GM12878 (cell line): Measurements from ENCODE around the gene TMSB4X. TPM values are rescaled to one million over a fixed set of nuclear protein-coding genes. Genes with fewer than 3 reads are reported as not detected.
A peak's percentile ranks its signal among the peaks of the same experiment; 100 is the strongest.

Experiments used
- ATAC-seq: fragments of 200-7000 bp; cut with Tn5 transposase; 3 replicates; pipeline ENCODE4 v1.9.1; 2020; ENCODE audit warnings: mild to moderate bottlenecking, moderate library complexity
- BruUV-seq: library from RNA; stranded (reverse); fragments of 400-500 nt; replicated peaks from 2 replicates; lab custom pipeline; 2021; lab: Mats Ljungman, UMichigan
- CTCF ChIA-PET: fragments of 300-600 bp; sonication (Branson Sonifier 250); formaldehyde crosslinking; extraction: SDS; loops from one replicate; lab custom pipeline; 2021; ENCODE audit warnings: inconsistent platforms; lab: Yijun Ruan, JAX
- POLR2A ChIA-PET: fragments of 350-600 bp; formaldehyde crosslinking; extraction: SDS; loops from one replicate; lab custom pipeline; 2021; ENCODE audit warnings: inconsistent platforms; lab: Charles Lee
- RAD21 ChIA-PET: fragments of 300-600 bp; sonication (Branson Sonifier 250); formaldehyde crosslinking; loops from one replicate; lab custom pipeline; 2023; ENCODE audit warnings: antibody characterized with exemption; ENCODE audit not compliant: unreplicated experiment; lab: Charles Lee
- SMC1A ChIA-PET: fragments of 300-600 bp; sonication (Branson Sonifier 250); formaldehyde crosslinking; loops from one replicate; lab custom pipeline; 2023; ENCODE audit not compliant: unreplicated experiment, uncharacterized antibody; lab: Charles Lee
- DNase-seq: peaks from one replicate; pipeline ENCODE4 v3.0.0-alpha.2; 2011; ENCODE audit warnings: low read depth, low spot score
- FAIRE-seq: peaks from 3 replicates; lab custom pipeline; 2011; peaks lifted over from hg19 to GRCh38; lab: Jason Lieb, UNC
- H2AFZ ChIP-seq: 2 replicates; pipeline ENCODE4 v1.6.0; 2011; ENCODE audit warnings: low read depth, low read length, control low read depth; ENCODE audit not compliant: control insufficient read depth
- H3K27ac ChIP-seq: 2 replicates; pipeline ENCODE4 v1.5.1; 2011; ENCODE audit warnings: control low read depth; ENCODE audit not compliant: control insufficient read depth, insufficient read depth
- H3K27me3 ChIP-seq, 2 experiments: replicated peaks in 1 of 2; 2 replicates each; pipeline versions ENCODE4 v1.6.0 to v1.6.1; 2011; ENCODE audit warnings: low read length in 1 of 2; ENCODE audit not compliant: control insufficient read depth in 2 of 2, insufficient read depth in 2 of 2
- H3K36me3 ChIP-seq, 2 experiments: 2 replicates each; pipeline ENCODE4 v1.5.1; 2011; ENCODE audit warnings: low read length in 1 of 2; ENCODE audit not compliant: control insufficient read depth in 2 of 2, insufficient read depth in 2 of 2
- H3K4me1 ChIP-seq: 2 replicates; pipeline ENCODE4 v1.6.1; 2011; ENCODE audit warnings: mild to moderate bottlenecking, low read length, moderate library complexity, mixed read lengths; ENCODE audit not compliant: control insufficient read depth, insufficient read depth
- H3K4me2 ChIP-seq: 2 replicates; pipeline ENCODE4 v1.6.0; 2011; ENCODE audit warnings: control low read depth; ENCODE audit not compliant: control insufficient read depth, insufficient read depth
- H3K4me3 ChIP-seq: fragments of 200-600 bp; sonication (generic); 2 replicates; pipeline ENCODE4 v1.5.1; 2016
- H3K79me2 ChIP-seq: 2 replicates; pipeline ENCODE4 v1.6.0; 2011; ENCODE audit warnings: low read length; ENCODE audit not compliant: control insufficient read depth, insufficient read depth
- H3K9ac ChIP-seq: 2 replicates; pipeline ENCODE4 v1.8.0; 2011; ENCODE audit warnings: low read length, control low read depth, mixed read lengths; ENCODE audit not compliant: control insufficient read depth, insufficient read depth
- H3K9me3 ChIP-seq: replicated peaks from 3 replicates; pipeline ENCODE4 v1.5.1; 2011; ENCODE audit warnings: mild to moderate bottlenecking, low read length; ENCODE audit not compliant: control insufficient read depth, insufficient read depth
- H4K20me1 ChIP-seq: 2 replicates; pipeline ENCODE4 v1.6.0; 2011; ENCODE audit not compliant: control insufficient read depth, insufficient read depth
- MYC ChIP-seq: IDR thresholded peaks from 2 replicates; pipeline ENCODE4 v1.6.1; 2011; ENCODE audit warnings: mild to moderate bottlenecking, low read length, moderate library complexity, inconsistent platforms; ENCODE audit not compliant: insufficient read depth, insufficient replicate concordance, insufficient read length, severe bottlenecking
- SIX5 ChIP-seq: IDR thresholded peaks from 2 replicates; pipeline ENCODE4 v1.6.1; 2011; ENCODE audit warnings: mild to moderate bottlenecking, low read depth, low read length, moderate library complexity; ENCODE audit not compliant: severe bottlenecking
- ZNF207 ChIP-seq: fragments of 450-650 bp; IDR thresholded peaks from 2 replicates; pipeline ENCODE4 v1.6.1; 2014; ENCODE audit warnings: antibody characterized with exemption, mild to moderate bottlenecking, borderline replicate concordance
- ZNF24 ChIP-seq: fragments of 450-650 bp; IDR thresholded peaks from 2 replicates; pipeline ENCODE4 v1.6.1; 2017; ENCODE audit warnings: antibody characterized with exemption, mild to moderate bottlenecking
- WGBS: methylation state at CpG from one replicate; pipeline ENCODE4 v1.1.6; 2016; ENCODE audit warnings: low lambda C conversion rate; ENCODE audit not compliant: insufficient replicate concordance, insufficient coverage; ENCODE audit errors: missing lambda C conversion rate; 5-methylcytosine and 5-hydroxymethylcytosine counted together
- in situ Hi-C: fragments of 300-500 bp; cut with MboI; formaldehyde crosslinking; loops from 9 replicates; pipeline ENCODE4 v1.14.3; 2018; ENCODE audit warnings: mixed read lengths
- intact Hi-C: fragments of 100-400 bp; cut with micrococcal nuclease; formaldehyde crosslinking; loops from one replicate; pipeline ENCODE4 v1.14.2; 2022; ENCODE audit not compliant: unreplicated experiment
- polyA plus RNA-seq, 11 experiments: library from polyadenylated mRNA; depleted of rRNA in 4 of 11; unstranded in 6 of 11; stranded (reverse) in 5 of 11; fragments of >200 nt; fragmentation: Nextera tagmentation in 4 of 11; fragmentation: Illumina TruSeq in 1 of 11; extraction: Ambion mirVana in 4 of 11; extraction: Trizol in 1 of 11; gene quantifications; 1 replicate in 1 of 11; 2 replicates in 10 of 11; pipeline versions ENCODE4 v1.2.1 to v1.2.3, GENCODE V29; 2011 to 2016; ENCODE audit warnings: inconsistent platforms in 2 of 11, missing spikeins in 2 of 11, low read depth in 1 of 11
- total RNA-seq, 4 experiments: library from RNA; depleted of rRNA in 3 of 4; stranded (reverse); fragments of >200 nt in 3 of 4; fragmentation: Illumina TruSeq in 1 of 4; extraction: Trizol in 1 of 4; gene quantifications; 2 replicates each; pipeline versions ENCODE4 v1.2.1 to v1.2.3, GENCODE V29; 2013 to 2021
- TF ChIP-seq, protein P1 (sequence below): fragments of 450-650 bp; IDR thresholded peaks from 2 replicates; pipeline ENCODE4 v1.6.1; 2016; ENCODE audit warnings: mild to moderate bottlenecking

The TMSB4X gene
- total and polyA plus RNA-seq, 10 of the 15 experiments (the other 5 are each of a cell fraction or from before 2014, with no cell fraction given) = 13,924 to 37,234 (median 23,705) TPM

- Histone ChIP-seq H3K27me3 (no peaks in the 10 kb centered on the region), H3K36me3 (no peaks in the 10 kb centered on the region), H3K9me3 (no peaks in the 10 kb centered on the region; the same call in 2 of the 3 replicates), H3K4me2 (peak overlapping the region; percentile 39), H3K27ac (peak overlapping the region; percentile 73), H3K4me3 (peak overlapping the region; percentile 46), H2AFZ (no peak overlapping the region), H3K79me2 (peaks cover 56% of the 10 kb centered on the region), H3K9ac (peak overlapping the region; percentile 63), H3K4me1 (peaks cover 11% of the 10 kb centered on the region), H4K20me1 (no peaks in the 10 kb centered on the region)
- ATAC-seq (no peak), DNase-seq (no peak), FAIRE-seq (no peak)
- ChIA-PET SMC1A (interaction anchor here (1.0 to 24.6 kb wide), 7 partner anchors 19 to 119 kb away, joined by 3 to 595 read pairs (median 9); no protein-coding TSS in a partner anchor), CTCF (interaction anchor here (0.6 to 5.2 kb wide), 6 partner anchors 11 to 119 kb away, joined by 3 to 32 read pairs (median 6); no protein-coding TSS in a partner anchor), POLR2A (interaction anchor here (0.7 to 12.7 kb wide), 7 partner anchors 14 to 120 kb away, joined by 3 to 138 read pairs (median 4); no protein-coding TSS in a partner anchor), RAD21 (interaction anchor here (1.4 to 23.0 kb wide), 6 partner anchors 16 to 516 kb away, joined by 5 to 562 read pairs (median 108); no protein-coding TSS in a partner anchor)
- TF ChIP-seq ZNF24 (no peak), MYC (no peak), ZNF207 (no peak), SIX5 (no peak)
- TF ChIP-seq, protein P1, sequence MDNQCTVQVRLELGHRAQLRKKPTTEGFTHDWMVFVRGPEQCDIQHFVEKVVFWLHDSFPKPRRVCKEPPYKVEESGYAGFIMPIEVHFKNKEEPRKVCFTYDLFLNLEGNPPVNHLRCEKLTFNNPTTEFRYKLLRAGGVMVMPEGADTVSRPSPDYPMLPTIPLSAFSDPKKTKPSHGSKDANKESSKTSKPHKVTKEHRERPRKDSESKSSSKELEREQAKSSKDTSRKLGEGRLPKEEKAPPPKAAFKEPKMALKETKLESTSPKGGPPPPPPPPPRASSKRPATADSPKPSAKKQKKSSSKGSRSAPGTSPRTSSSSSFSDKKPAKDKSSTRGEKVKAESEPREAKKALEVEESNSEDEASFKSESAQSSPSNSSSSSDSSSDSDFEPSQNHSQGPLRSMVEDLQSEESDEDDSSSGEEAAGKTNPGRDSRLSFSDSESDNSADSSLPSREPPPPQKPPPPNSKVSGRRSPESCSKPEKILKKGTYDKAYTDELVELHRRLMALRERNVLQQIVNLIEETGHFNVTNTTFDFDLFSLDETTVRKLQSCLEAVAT = peak; percentile 94
- no TSS peak for BruUV-seq
- WGBS = 35% methylated on average over 6 of the region's 6 CpGs
- intact Hi-C loops = no loop called here
- in situ Hi-C loops = loop anchor here (25.0 kb wide), 1 partner anchor 690 kb away; the partner anchor contains the start of gene TCEANC
Observed at GRCh38 chrX:12972243-12972642, 2.7 kb upstream of the TMSB4X start.
